HCT116 (cell line): ENCODE measurements around the gene SLAMF7. TPM values are rescaled to one million over a fixed set of nuclear protein-coding genes. Genes with fewer than 3 reads are reported as not detected.

ENCODE experiments used
- ATAC-seq: fragments of 200-7000 bp; cut with Tn5 transposase; 2 replicates; pipeline ENCODE4 v1.9.1; 2020; ENCODE audit warnings: mild to moderate bottlenecking, moderate library complexity
- BruUV-seq: library from RNA; stranded (reverse); fragments of 400-500 nt; replicated peaks from 2 replicates; lab custom pipeline; 2021; lab: Mats Ljungman, UMichigan
- CTCF ChIA-PET: fragments of 300-600 bp; sonication (Branson Sonifier 250); formaldehyde crosslinking; loops from one replicate; lab custom pipeline; 2021; ENCODE audit warnings: antibody characterized with exemption; lab: Charles Lee
- POLR2A ChIA-PET: fragments of 300-600, 350-600 bp; sonication (Branson Sonifier 250); formaldehyde crosslinking; loops from one replicate; lab custom pipeline; 2021; ENCODE audit warnings: antibody characterized with exemption; lab: Charles Lee
- RAD21 ChIA-PET, 2 experiments: fragments of 300-600 bp; sonication (Branson Sonifier 250); formaldehyde crosslinking; loops; one replicate each; lab custom pipeline; 2023; ENCODE audit warnings: low total read pairs in 2 of 2; ENCODE audit not compliant: uncharacterized antibody in 2 of 2, unreplicated experiment in 2 of 2, low non-redundant PET in 1 of 2; lab: Charles Lee
- DNase-seq: peaks from one replicate; pipeline ENCODE4 v3.0.0-alpha.2; 2010; ENCODE audit warnings: low read depth, low spot score
- H2AFZ ChIP-seq: fragments of 200-600 bp; shearing (Covaris generic), sonication (generic); 2 replicates; pipeline ENCODE4 v1.6.1; 2017; ENCODE audit warnings: low read depth, mixed run types, mixed read lengths, antibody characterized with exemption, low read length; ENCODE audit not compliant: poor library complexity, severe bottlenecking
- H3K27ac ChIP-seq: 2 replicates; pipeline ENCODE4 v1.5.1; 2012; ENCODE audit warnings: low read depth, low read length
- H3K27me3 ChIP-seq: fragments of 200-600 bp; sonication (generic); 2 replicates; pipeline ENCODE4 v1.6.1; 2016; ENCODE audit warnings: mixed run types, low read length, mixed read lengths; ENCODE audit not compliant: insufficient read depth
- H3K36me3 ChIP-seq, 2 experiments: fragments of 200-500 bp in 1 of 2; fragments of 200-600 bp in 1 of 2; sonication (Bioruptor generic) in 1 of 2; sonication (generic) in 1 of 2; 2 replicates each; pipeline versions ENCODE4 v1.5.1 to v1.6.1; 2014 to 2016; ENCODE audit warnings: low read length in 2 of 2, inconsistent platforms in 1 of 2, mixed read lengths in 1 of 2, mixed run types in 1 of 2; ENCODE audit not compliant: insufficient read depth in 2 of 2, control insufficient read depth in 1 of 2
- H3K4me1 ChIP-seq, 2 experiments: fragments of 200-600 bp in 1 of 2; sonication (generic) in 1 of 2; 2 replicates each; pipeline versions ENCODE4 v1.5.1 to v1.6.1; 2012 to 2017; ENCODE audit warnings: low read length in 2 of 2, inconsistent platforms in 1 of 2, mild to moderate bottlenecking in 1 of 2, mixed read lengths in 1 of 2, mixed run types in 1 of 2, moderate library complexity in 1 of 2; ENCODE audit not compliant: insufficient read depth in 2 of 2, control insufficient read depth in 1 of 2
- H3K4me2 ChIP-seq: fragments of 200-600 bp; sonication (generic); 2 replicates; pipeline ENCODE4 v1.6.1; 2017; ENCODE audit warnings: mixed run types, low read length, mixed read lengths
- H3K4me3 ChIP-seq, 2 experiments: fragments of 200-600 bp in 1 of 2; sonication (generic) in 1 of 2; replicated peaks in 1 of 2; 2 replicates each; pipeline ENCODE4 v1.5.1; 2011 to 2016; ENCODE audit warnings: low read length in 2 of 2, control low read depth in 1 of 2, low read depth in 1 of 2, mild to moderate bottlenecking in 1 of 2, mixed read lengths in 1 of 2, mixed run types in 1 of 2
- H3K79me2 ChIP-seq: fragments of 200-600 bp; sonication (generic); 2 replicates; pipeline ENCODE4 v1.6.1; 2017; ENCODE audit warnings: mild to moderate bottlenecking, mixed run types, low read length, moderate library complexity, mixed read lengths; ENCODE audit not compliant: insufficient read depth
- H3K9ac ChIP-seq: fragments of 200-600 bp; sonication (generic); 2 replicates; pipeline ENCODE4 v1.6.1; 2016; ENCODE audit warnings: low read length, mixed read lengths
- H3K9me2 ChIP-seq: fragments of 200-600 bp; sonication (generic), shearing (Covaris generic); 2 replicates; pipeline ENCODE4 v1.6.1; 2017; ENCODE audit warnings: mixed run types, mild to moderate bottlenecking, moderate library complexity; ENCODE audit not compliant: insufficient read depth
- H3K9me3 ChIP-seq, 2 experiments: fragments of 200-500 bp in 1 of 2; fragments of 200-600 bp in 1 of 2; sonication (Bioruptor generic) in 1 of 2; sonication (generic) in 1 of 2; 2 replicates each; pipeline ENCODE4 v1.6.1; 2014 to 2017; ENCODE audit warnings: low read length in 2 of 2, mixed read lengths in 2 of 2, inconsistent platforms in 1 of 2, low read depth in 1 of 2, mild to moderate bottlenecking in 1 of 2, mixed run types in 1 of 2, moderate library complexity in 1 of 2; ENCODE audit not compliant: control insufficient read depth in 1 of 2, insufficient read depth in 1 of 2
- H4K20me1 ChIP-seq: fragments of 200-600 bp; sonication (generic), shearing (Covaris generic); 2 replicates; pipeline ENCODE4 v1.6.1; 2017; ENCODE audit warnings: mixed run types, mild to moderate bottlenecking, moderate library complexity; ENCODE audit not compliant: insufficient read depth
- ATF3 ChIP-seq: IDR thresholded peaks from 2 replicates; pipeline ENCODE4 v1.6.1; 2012
- CEBPB ChIP-seq: IDR thresholded peaks from 2 replicates; pipeline ENCODE4 v1.6.1; 2012; ENCODE audit warnings: low read depth
- EGR1 ChIP-seq: IDR thresholded peaks from 2 replicates; pipeline ENCODE4 v1.6.1; 2012; ENCODE audit warnings: low read depth
- ELF1 ChIP-seq: IDR thresholded peaks from 2 replicates; pipeline ENCODE4 v1.6.1; 2012; ENCODE audit warnings: low read depth, borderline replicate concordance
- FOSL1 ChIP-seq: IDR thresholded peaks from 2 replicates; pipeline ENCODE4 v1.6.1; 2012; ENCODE audit warnings: low read depth
- SP1 ChIP-seq: IDR thresholded peaks from 2 replicates; pipeline ENCODE4 v1.6.1; 2012; ENCODE audit warnings: low read depth
- YY1 ChIP-seq: IDR thresholded peaks from 2 replicates; pipeline ENCODE4 v1.6.1; 2011; ENCODE audit warnings: low read length, low read depth, moderate library complexity, mild to moderate bottlenecking; ENCODE audit not compliant: insufficient replicate concordance; ENCODE audit errors: extremely low read depth
- ZNF274 ChIP-seq: fragments of 200-500 bp; sonication (Bioruptor generic); IDR thresholded peaks from 2 replicates; pipeline ENCODE4 v1.6.1; 2014; ENCODE audit warnings: mild to moderate bottlenecking, low read depth, low read length, inconsistent platforms
- intact Hi-C: fragments of 100-400 bp; cut with micrococcal nuclease; formaldehyde crosslinking; loops from 2 replicates; pipeline ENCODE4 v1.10.0; 2022
- total RNA-seq: library from RNA; stranded (reverse); gene quantifications from one replicate; pipeline ENCODE4 v1.2.1, GENCODE V29; 2021; ENCODE audit not compliant: unreplicated experiment

The SLAMF7 gene
- total RNA-seq, 1 experiment from 2014 or later = 0.34 TPM

GRCh38 chr1:160731990-160732389, 7.1 kb upstream of the SLAMF7 start:
- Histone ChIP-seq H2AFZ (no peak overlapping the region), H3K4me2 (no peak overlapping the region), H3K27me3 (no peaks in the 10 kb centered on the region), H3K4me1 (peaks cover 0 to 3% of the 10 kb centered on the region in 2 experiments; a peak in 2 of 4 replicates), H3K4me3 (no peak overlapping the region), H3K36me3 (no peaks in the 10 kb centered on the region), H3K9me2 (no peaks in the 10 kb centered on the region), H3K9me3 (no peaks in the 10 kb centered on the region), H3K79me2 (no peaks in the 10 kb centered on the region), H3K9ac (no peak overlapping the region), H4K20me1 (no peaks in the 10 kb centered on the region), H3K27ac (no peak overlapping the region)
- ATAC-seq = no peak
- DNase-seq = no peak
- ChIA-PET RAD21 (no interaction called here), CTCF (no interaction called here), POLR2A (no interaction called here)
- intact Hi-C loops = no loop called here
- BruUV-seq = no TSS peak
- no peak for TF ChIP-seq ATF3
- TF ChIP-seq SP1 = no peak
- TF ChIP-seq YY1 = no peak
- no peak for TF ChIP-seq ELF1
- TF ChIP-seq FOSL1 = no peak
- TF ChIP-seq EGR1 = no peak
- TF ChIP-seq ZNF274 = no peak

GRCh38 chr1:160733898-160734297, 5.1 kb upstream of the SLAMF7 start:
- Histone ChIP-seq H3K9ac (no peak overlapping the region), H3K36me3 (no peaks in the 10 kb centered on the region), H4K20me1 (no peaks in the 10 kb centered on the region), H3K4me3 (no peak overlapping the region), H3K79me2 (no peaks in the 10 kb centered on the region), H3K4me2 (no peak overlapping the region), H3K9me2 (no peaks in the 10 kb centered on the region), H3K27me3 (no peaks in the 10 kb centered on the region), H3K27ac (no peak overlapping the region), H3K9me3 (no peaks in the 10 kb centered on the region), H2AFZ (no peak overlapping the region)
- ChIA-PET RAD21 (no interaction called here), CTCF (no interaction called here), POLR2A (no interaction called here)
- intact Hi-C loops = no loop called here
- BruUV-seq = no TSS peak
- DNase-seq = no peak
- no peak for TF ChIP-seq CEBPB
- TF ChIP-seq, all 23 proteins: peak for 0
- H3K4me1 ChIP-seq = peaks cover 0 to under 1% of the 10 kb centered on the region in 2 experiments; a peak in 1 of 4 replicates
- no peak for ATAC-seq
